MCF 10A (cell line): ENCODE data around the gene CAMK2A. TPM values are rescaled to one million over a fixed set of nuclear protein-coding genes. Genes with fewer than 3 reads are reported as not detected.

ENCODE experiments used
- Bru-seq: library from RNA; stranded (reverse); fragments of 400-500 nt; gene quantifications from one replicate; lab custom pipeline; 2021; lab: Mats Ljungman, UMichigan
- BruChase-seq, 2 experiments: library from RNA; stranded (reverse); fragments of 400-500 nt; gene quantifications; one replicate each; lab custom pipeline; 2021; lab: Mats Ljungman, UMichigan
- BruUV-seq: library from RNA; stranded (reverse); fragments of 400-500 nt; replicated peaks from 2 replicates; lab custom pipeline; 2021; lab: Mats Ljungman, UMichigan
- CTCF ChIA-PET: fragments of 300-600 bp; sonication (Branson Sonifier 250); formaldehyde crosslinking; extraction: SDS; loops from one replicate; lab custom pipeline; 2021; ENCODE audit warnings: antibody characterized with exemption, inconsistent platforms; lab: Yijun Ruan, JAX
- POLR2A ChIA-PET: fragments of 300-600, 350-650 bp; sonication (Branson Sonifier 250); formaldehyde crosslinking; extraction: SDS; loops from one replicate; lab custom pipeline; 2020; ENCODE audit warnings: antibody characterized with exemption, inconsistent platforms; lab: Yijun Ruan, JAX
- DNase-seq: peaks from one replicate; pipeline ENCODE4 v3.0.0-alpha.2; 2018; ENCODE audit not compliant: unreplicated experiment
- H3K27ac Mint-ChIP-seq: one replicate; pipeline ENCODE4 v1.8.0; 2022; ENCODE audit warnings: mild to moderate bottlenecking, low read depth, mixed read lengths; ENCODE audit not compliant: unreplicated experiment
- H3K27me3 Mint-ChIP-seq: one replicate; pipeline ENCODE4 v1.8.0; 2022; ENCODE audit warnings: mixed read lengths; ENCODE audit not compliant: insufficient read depth, unreplicated experiment
- H3K36me3 Mint-ChIP-seq: one replicate; pipeline ENCODE4 v1.8.0; 2022; ENCODE audit warnings: mild to moderate bottlenecking, moderate library complexity, mixed read lengths; ENCODE audit not compliant: insufficient read depth, unreplicated experiment
- H3K4me1 Mint-ChIP-seq: one replicate; pipeline ENCODE4 v1.8.0; 2022; ENCODE audit warnings: mixed read lengths; ENCODE audit not compliant: insufficient read depth, unreplicated experiment
- H3K4me3 Mint-ChIP-seq: one replicate; pipeline ENCODE4 v1.8.0; 2022; ENCODE audit warnings: mild to moderate bottlenecking, moderate library complexity, mixed read lengths; ENCODE audit not compliant: unreplicated experiment
- H3K9me3 Mint-ChIP-seq: one replicate; pipeline ENCODE4 v1.8.0; 2022; ENCODE audit warnings: mixed read lengths; ENCODE audit not compliant: unreplicated experiment
- intact Hi-C: fragments of 100-400 bp; cut with micrococcal nuclease; formaldehyde crosslinking; loops from 2 replicates; pipeline ENCODE4 v1.14.1; 2022
- long read RNA-seq: library from polyadenylated mRNA; stranded (forward); transcript quantifications from one replicate; pipeline ENCODE4 v2.0.0, GENCODE V29; 2022
- total RNA-seq: library from RNA; stranded (reverse); gene quantifications from 2 replicates; pipeline ENCODE4 v1.2.3, GENCODE V29; 2022
- TF ChIP-seq, protein P1 (sequence below): fragments of 200-600 bp; IDR thresholded peaks from one replicate; pipeline ENCODE4 v1.8.0; 2022; ENCODE audit warnings: antibody characterized with exemption, mild to moderate bottlenecking; ENCODE audit not compliant: unreplicated experiment

The CAMK2A gene
- total RNA-seq, result not detected in 2 replicates
- not detected for Bru-seq, nascent RNA
- BruChase-seq, experiment 1, labeled RNA remaining after a 6-hour chase, result percentile 1 among the genes with signal in this experiment
- BruChase-seq, experiment 2, labeled RNA remaining after a 2-hour chase, result percentile 6 among the genes with signal in this experiment
- long read RNA-seq, result 0 reads

DNA sequence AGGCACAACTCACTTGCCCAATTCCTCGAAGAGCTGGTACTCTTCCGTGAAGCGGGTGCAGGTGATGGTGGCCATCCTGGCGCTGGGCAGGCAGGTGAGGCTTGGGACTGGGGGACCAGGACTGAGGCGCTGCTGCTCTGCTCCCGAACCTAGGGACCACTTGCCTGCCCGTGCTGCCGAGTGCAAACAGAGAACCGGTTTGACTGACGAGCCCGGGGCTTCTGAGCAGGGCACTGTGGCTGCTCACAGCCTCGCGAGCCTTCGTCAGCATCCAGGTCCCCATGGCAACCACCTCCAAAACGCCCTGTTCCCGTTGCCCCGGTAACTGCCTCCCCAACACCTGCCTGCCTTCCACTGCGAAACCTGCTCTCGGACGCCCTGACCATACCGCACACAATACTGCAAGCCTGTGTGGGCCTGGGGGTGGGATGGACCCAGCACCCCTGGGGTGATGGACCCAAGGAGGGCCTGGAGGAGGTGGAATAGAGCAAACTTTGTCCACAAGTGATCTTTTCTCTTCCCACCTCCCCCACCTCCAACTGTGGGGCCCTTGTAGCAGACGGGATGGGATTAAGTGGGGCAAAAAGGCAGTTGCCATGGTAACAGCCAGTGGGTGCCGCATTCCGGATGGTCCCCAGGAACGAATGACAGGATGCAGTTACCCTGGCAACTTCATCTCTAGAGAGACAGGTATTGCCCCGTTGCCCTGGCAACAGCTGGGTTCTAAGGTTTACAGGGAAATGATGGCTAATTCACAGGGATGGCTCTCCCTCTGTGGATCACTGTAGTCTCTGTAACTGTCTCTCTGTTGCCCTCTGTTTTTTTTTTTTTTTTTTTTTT, at the start of gene CAMK2A:
CAMK2A (minus strand) TSS at position 223 of the 840 bp plus-strand sequence; CDS start at position 75, 148 bp downstream.
- ChIA-PET CTCF (interaction anchor here (0.6 to 1.7 kb wide), 6 partner anchors 8 to 1021 kb away, joined by 3 to 4 read pairs (median 4); no protein-coding TSS in a partner anchor), POLR2A (no interaction called here)
- H3K27ac Mint-ChIP-seq, result no peak within 1 kb of the TSS
- DNase-seq, result no peak
- TF ChIP-seq, protein P1, sequence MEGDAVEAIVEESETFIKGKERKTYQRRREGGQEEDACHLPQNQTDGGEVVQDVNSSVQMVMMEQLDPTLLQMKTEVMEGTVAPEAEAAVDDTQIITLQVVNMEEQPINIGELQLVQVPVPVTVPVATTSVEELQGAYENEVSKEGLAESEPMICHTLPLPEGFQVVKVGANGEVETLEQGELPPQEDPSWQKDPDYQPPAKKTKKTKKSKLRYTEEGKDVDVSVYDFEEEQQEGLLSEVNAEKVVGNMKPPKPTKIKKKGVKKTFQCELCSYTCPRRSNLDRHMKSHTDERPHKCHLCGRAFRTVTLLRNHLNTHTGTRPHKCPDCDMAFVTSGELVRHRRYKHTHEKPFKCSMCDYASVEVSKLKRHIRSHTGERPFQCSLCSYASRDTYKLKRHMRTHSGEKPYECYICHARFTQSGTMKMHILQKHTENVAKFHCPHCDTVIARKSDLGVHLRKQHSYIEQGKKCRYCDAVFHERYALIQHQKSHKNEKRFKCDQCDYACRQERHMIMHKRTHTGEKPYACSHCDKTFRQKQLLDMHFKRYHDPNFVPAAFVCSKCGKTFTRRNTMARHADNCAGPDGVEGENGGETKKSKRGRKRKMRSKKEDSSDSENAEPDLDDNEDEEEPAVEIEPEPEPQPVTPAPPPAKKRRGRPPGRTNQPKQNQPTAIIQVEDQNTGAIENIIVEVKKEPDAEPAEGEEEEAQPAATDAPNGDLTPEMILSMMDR, result no peak
- no peaks in the 10 kb centered on the region for H3K27me3 Mint-ChIP-seq
- peaks cover 13% of the 10 kb centered on the region for H3K36me3 Mint-ChIP-seq
- H3K9me3 Mint-ChIP-seq, result no peaks in the 10 kb centered on the region
- BruUV-seq, result no TSS peak
- no peak within 1 kb of the TSS for H3K4me3 Mint-ChIP-seq
- H3K4me1 Mint-ChIP-seq, result peaks cover 2% of the 10 kb centered on the region
- intact Hi-C loops, result no loop called here

GRCh38 chr5:150339165-150339564, 49.6 kb upstream of the CAMK2A start:
- H3K27ac Mint-ChIP-seq, result no peak overlapping the region
- ChIA-PET POLR2A (no interaction called here), CTCF (interaction anchor here (1.0 to 5.6 kb wide), 3 partner anchors 11 to 94 kb away, joined by 3 to 52 read pairs (median 4); no protein-coding TSS in a partner anchor)
- H3K4me1 Mint-ChIP-seq, result no peaks in the 10 kb centered on the region
- no peak overlapping the region for H3K4me3 Mint-ChIP-seq
- no TSS peak for BruUV-seq
- intact Hi-C loops, result no loop called here
- no peak for DNase-seq
- no peaks in the 10 kb centered on the region for H3K27me3 Mint-ChIP-seq
- TF ChIP-seq, protein P1, result no peak
- H3K9me3 Mint-ChIP-seq, result no peaks in the 10 kb centered on the region
- peaks cover 6% of the 10 kb centered on the region for H3K36me3 Mint-ChIP-seq

DNA sequence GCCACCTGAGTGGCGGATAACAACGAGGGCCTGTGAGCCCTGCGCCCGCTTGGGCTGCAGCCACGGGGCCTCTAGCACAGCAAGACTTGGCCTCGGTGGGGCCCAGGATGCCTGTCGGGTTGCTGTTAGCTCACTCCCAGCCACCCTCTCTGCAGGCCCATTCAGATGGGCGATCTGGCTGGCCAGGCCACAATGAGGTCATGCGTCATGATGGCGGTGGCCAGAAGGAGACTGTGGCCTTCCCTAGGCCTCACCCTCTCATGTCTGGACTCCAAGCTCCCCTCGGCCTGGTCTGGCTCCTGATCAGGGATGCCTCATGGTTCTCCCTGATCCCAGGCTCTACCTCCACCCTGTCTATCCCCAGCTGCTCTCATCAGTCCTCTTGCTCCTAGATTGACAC, 49.0 kb upstream of the CAMK2A start:
- H3K27me3 Mint-ChIP-seq, result no peaks in the 10 kb centered on the region
- H3K9me3 Mint-ChIP-seq, result no peaks in the 10 kb centered on the region
- intact Hi-C loops, result no loop called here
- H3K27ac Mint-ChIP-seq, result no peak overlapping the region
- H3K4me1 Mint-ChIP-seq, result no peaks in the 10 kb centered on the region
- POLR2A ChIA-PET, result no interaction called here
- peaks cover 6% of the 10 kb centered on the region for H3K36me3 Mint-ChIP-seq
- H3K4me3 Mint-ChIP-seq, result no peak overlapping the region
- no TSS peak for BruUV-seq
- DNase-seq, result no peak
- TF ChIP-seq, protein P1, result no peak
- CTCF ChIA-PET, result interaction anchor here (1.0 to 5.6 kb wide), 2 partner anchors 12 to 95 kb away, joined by 3 to 52 read pairs; no protein-coding TSS in a partner anchor

DNA sequence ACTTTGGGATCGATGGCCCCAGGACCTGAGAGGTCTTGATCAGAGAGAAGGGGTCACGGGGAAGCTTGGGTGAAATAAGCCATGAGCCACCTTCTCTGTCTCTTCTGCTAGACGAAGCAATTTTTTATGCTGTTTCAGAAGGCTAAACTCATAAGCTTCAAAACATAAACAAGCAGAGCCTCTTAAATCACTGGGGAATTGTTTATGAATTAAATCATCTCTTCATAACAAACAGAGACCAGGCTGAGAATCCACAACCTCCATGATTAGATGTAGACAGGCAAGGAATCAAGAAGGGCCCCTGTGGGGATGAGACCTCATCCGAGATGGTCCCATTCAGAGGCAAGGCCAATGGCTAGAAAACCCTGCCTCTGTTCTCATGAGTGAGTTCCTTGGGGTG, 46.2 kb upstream of the CAMK2A start:
- intact Hi-C loops, result no loop called here
- Mint-ChIP-seq H3K4me1 (no peaks in the 10 kb centered on the region), H3K9me3 (no peaks in the 10 kb centered on the region), H3K4me3 (no peak overlapping the region), H3K36me3 (no peaks in the 10 kb centered on the region), H3K27ac (no peak overlapping the region), H3K27me3 (no peaks in the 10 kb centered on the region)
- TF ChIP-seq, protein P1, result no peak
- ChIA-PET POLR2A (interaction anchor here (1.1 to 1.2 kb wide), 2 partner anchors 9 to 16 kb away, joined by 3 to 4 read pairs; no protein-coding TSS in a partner anchor), CTCF (interaction anchor here (0.5 to 3.2 kb wide), 7 partner anchors 13 to 983 kb away, joined by 3 to 22 read pairs (median 4); no protein-coding TSS in a partner anchor)
- BruUV-seq, result no TSS peak
- DNase-seq, result no peak
